HUES48 (cell line): ENCODE results near the gene CHD5.
"Not testable (repeated sequence)": the region's sequence is repeated elsewhere in the genome, so short reads cannot be mapped to it uniquely, and the experiment has no call there.

Experiments
- H3K27ac ChIP-seq: one replicate; pipeline ENCODE4 v1.7.0; 2013; ENCODE audit warnings: low read depth, low read length, inconsistent platforms
- H3K27me3 ChIP-seq: 2 replicates; pipeline ENCODE4 v1.6.1; 2013; ENCODE audit warnings: mild to moderate bottlenecking, low read length; ENCODE audit not compliant: control insufficient read depth, insufficient read depth
- H3K36me3 ChIP-seq: 2 replicates; pipeline ENCODE4 v1.6.1; 2013; ENCODE audit warnings: low read length; ENCODE audit not compliant: control insufficient read depth, insufficient read depth
- H3K4me1 ChIP-seq: 2 replicates; pipeline ENCODE4 v1.6.1; 2013; ENCODE audit warnings: mild to moderate bottlenecking, low read length; ENCODE audit not compliant: control insufficient read depth, insufficient read depth
- H3K4me3 ChIP-seq: 2 replicates; pipeline ENCODE4 v1.5.1; 2013; ENCODE audit warnings: mild to moderate bottlenecking, low read depth, low read length
- H3K9ac ChIP-seq: 2 replicates; pipeline ENCODE4 v1.6.1; 2013; ENCODE audit warnings: mild to moderate bottlenecking, low read depth, low read length, moderate library complexity
- H3K9me3 ChIP-seq: 2 replicates; pipeline ENCODE4 v1.6.1; 2013; ENCODE audit warnings: low read length; ENCODE audit not compliant: control insufficient read depth, insufficient read depth

CHD5 gene

DNA sequence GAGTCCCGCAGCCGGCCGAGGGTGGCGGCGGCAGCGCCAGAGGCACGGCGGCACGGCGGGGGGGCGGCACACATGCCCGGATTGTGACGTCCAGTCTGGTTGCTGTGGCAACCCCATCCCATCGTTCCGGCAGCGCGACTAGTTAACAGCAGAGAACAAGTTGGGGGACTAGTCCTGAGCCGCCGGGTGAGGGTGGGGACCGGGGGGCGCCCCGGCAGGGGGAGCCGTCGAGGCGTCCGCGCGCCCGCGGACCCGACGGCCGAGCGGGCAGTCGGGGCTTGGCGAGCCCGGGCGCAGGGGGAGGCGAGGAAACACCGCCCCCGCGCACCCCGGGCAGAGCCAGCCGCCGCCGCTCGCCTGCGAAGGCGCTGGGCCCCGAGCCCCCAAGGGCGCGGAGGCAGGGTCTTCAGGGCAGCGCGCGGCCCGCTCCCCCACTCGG is at the start of gene CHD5:
CHD5 (minus strand) TSS at position 54 of the 439 bp plus-strand sequence. CDS start 298 bp downstream, outside the sequence.
- peaks cover 61% of the 10 kb centered on the region for H3K27me3 ChIP-seq
- H3K27ac ChIP-seq, result no peak within 1 kb of the TSS

DNA sequence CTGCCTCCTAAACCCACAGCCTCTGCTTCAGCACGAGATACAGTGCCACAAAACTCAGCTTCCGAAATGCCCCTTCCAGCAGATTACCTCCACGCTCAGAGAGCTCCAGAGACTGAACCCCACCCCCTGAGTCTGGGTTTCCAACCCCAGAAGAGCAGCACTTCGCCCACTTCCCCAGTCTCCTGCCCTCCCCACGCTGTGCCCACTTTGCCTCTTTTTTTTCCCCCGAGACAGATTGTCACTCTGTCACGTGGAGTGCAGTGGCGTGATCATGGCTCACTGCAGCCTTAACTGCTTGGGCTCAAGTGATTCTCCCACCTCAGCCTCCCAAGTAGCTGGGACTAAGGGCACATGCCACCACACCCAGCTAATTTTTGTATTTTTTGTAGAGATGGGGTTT is 45.5 kb upstream of the CHD5 start:
- peaks cover 87% of the 10 kb centered on the region for H3K36me3 ChIP-seq
- no peak overlapping the region for H3K4me3 ChIP-seq
- no peaks in the 10 kb centered on the region for H3K9me3 ChIP-seq
- no peak overlapping the region for H3K27ac ChIP-seq
- no peak overlapping the region for H3K9ac ChIP-seq
- H3K4me1 ChIP-seq, result no peaks in the 10 kb centered on the region
- no peaks in the 10 kb centered on the region for H3K27me3 ChIP-seq

More for the DNA sequence above, at the start of gene CHD5:
- Histone ChIP-seq H3K4me1 (peaks cover 24% of the 10 kb centered on the region), H3K36me3 (peaks cover 11% of the 10 kb centered on the region), H3K4me3 (peak within 1 kb of the TSS; percentile 44; the same call in 1 of the 2 replicates), H3K9me3 (no peaks in the 10 kb centered on the region), H3K9ac (no peak within 1 kb of the TSS)

DNA sequence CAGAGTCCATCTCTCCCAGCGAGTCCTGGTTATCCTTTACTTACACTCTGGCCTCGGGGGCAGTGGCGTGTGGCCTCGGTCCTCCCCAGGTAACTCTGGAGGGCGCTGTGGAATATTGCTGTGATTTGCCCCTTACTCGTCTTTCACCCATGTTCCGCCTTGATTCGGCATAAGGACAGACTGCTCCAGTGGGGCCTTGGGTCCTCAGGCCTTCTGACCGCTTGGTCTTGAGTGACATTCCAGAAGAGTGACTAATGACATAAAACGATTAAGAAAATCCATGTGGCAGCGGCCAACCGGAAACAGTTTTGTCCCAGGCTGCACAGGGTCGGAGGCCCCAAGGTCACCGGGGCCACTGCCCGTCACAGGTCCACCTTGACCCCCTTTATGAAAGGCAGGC is 44.6 kb upstream of the CHD5 start:
- no peaks in the 10 kb centered on the region for H3K27me3 ChIP-seq
- H3K4me3 ChIP-seq, result no peak overlapping the region
- H3K4me1 ChIP-seq, result no peaks in the 10 kb centered on the region
- no peaks in the 10 kb centered on the region for H3K9me3 ChIP-seq
- peaks cover 85% of the 10 kb centered on the region for H3K36me3 ChIP-seq
- no peak overlapping the region for H3K27ac ChIP-seq
- H3K9ac ChIP-seq, result no peak overlapping the region

DNA sequence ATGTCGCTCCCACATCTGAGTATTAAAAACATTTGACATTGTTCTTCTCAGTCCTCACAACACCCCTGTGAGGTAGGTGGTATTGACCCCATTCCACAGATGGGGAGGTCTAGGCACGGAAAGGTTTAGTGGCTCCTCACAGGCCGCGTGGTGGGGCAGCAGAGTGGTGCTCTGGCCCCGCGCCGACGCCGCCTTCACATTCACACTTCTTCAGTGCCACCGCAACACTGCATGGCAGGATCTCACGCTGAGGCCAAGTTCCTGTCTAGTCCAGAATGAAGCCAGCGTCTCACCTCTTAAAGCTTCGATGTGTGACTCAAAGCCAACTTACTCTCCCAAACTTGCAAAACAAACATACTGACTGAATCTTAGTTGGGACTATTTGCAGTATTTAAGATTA is 43.5 kb upstream of the CHD5 start:
- Histone ChIP-seq H3K36me3 (peaks cover 74% of the 10 kb centered on the region), H3K27ac (no peak overlapping the region), H3K9me3 (no peaks in the 10 kb centered on the region), H3K27me3 (no peaks in the 10 kb centered on the region), H3K9ac (no peak overlapping the region), H3K4me1 (no peaks in the 10 kb centered on the region), H3K4me3 (no peak overlapping the region)

DNA sequence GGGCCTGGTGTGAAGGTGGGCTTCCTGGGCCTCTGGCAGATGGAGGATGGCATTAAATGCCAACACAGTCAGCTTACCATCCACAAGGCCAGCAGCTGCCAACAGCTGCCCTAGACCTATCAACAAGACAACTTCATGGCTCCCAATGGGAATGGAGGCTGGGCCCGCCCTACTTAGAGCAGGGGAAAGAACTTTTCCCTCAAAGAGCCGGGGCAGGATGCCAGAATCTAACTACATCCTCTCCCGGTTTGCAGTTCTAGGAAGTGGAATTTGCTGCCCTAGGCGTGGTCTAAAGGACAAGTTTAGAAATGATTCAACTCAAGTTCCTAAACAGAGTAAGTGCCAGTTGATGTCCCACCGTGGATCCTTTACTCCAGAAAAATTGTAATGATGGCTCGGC is 42.5 kb upstream of the CHD5 start:
- H3K9ac ChIP-seq, result no peak overlapping the region
- peaks cover 66% of the 10 kb centered on the region for H3K36me3 ChIP-seq
- no peaks in the 10 kb centered on the region for H3K4me1 ChIP-seq
- no peak overlapping the region for H3K4me3 ChIP-seq
- H3K27ac ChIP-seq, result no peak overlapping the region
- no peaks in the 10 kb centered on the region for H3K27me3 ChIP-seq
- no peaks in the 10 kb centered on the region for H3K9me3 ChIP-seq

DNA sequence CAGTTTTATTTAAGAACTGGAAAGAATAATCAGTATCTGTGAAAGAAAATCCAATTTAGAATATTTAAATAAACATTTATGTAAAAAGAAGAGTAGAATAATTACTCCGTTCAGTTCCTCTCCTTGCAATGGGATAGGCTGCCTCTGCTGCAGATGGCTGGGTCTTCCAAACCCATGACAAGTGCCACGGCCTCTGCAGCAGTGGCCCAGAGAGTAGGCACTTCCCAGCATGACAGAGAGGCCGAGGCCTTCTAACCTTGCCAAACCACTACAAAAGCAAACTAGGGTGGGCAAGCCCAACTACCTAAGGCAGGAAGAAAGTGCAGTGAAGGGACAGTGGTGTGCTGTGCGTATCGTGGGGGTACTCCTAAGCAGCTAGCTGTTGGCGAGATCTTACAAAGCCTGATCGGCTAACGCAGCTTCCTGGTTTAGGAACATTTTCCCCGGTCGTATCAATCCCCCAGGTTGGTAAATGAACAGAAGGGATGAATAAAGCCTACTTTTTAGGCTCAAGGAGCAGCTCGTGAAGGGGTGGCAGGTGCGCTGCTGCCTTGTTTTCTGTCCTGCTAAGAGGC is 41.2 kb upstream of the CHD5 start:
- H3K9ac ChIP-seq, result no peak overlapping the region
- H3K36me3 ChIP-seq, result peaks cover 55% of the 10 kb centered on the region

DNA sequence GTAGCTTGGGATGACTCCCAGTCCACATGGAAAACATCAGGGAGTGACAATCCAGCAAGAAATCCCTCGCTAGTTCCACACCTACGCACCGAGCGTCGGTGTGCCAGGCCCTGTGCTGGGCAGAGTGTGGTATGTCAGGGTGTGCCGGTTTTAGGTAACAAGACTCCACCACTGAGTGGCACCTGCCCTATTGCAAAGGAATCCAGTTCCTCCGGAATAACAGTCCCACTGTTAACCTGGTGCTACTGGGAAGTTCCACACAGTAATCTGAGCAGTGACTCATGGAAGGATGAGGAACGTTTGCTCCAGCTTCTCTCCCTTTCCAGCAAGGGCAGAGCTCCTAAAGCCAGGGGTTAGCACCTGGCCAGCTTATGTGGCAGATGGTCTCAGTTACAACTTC is 40.1 kb upstream of the CHD5 start:
- H3K9ac ChIP-seq, result no peak overlapping the region
- H3K36me3 ChIP-seq, result peaks cover 45% of the 10 kb centered on the region
- no peaks in the 10 kb centered on the region for H3K27me3 ChIP-seq
- no peak overlapping the region for H3K27ac ChIP-seq
- no peaks in the 10 kb centered on the region for H3K4me1 ChIP-seq
- H3K9me3 ChIP-seq, result no peaks in the 10 kb centered on the region
- H3K4me3 ChIP-seq, result no peak overlapping the region

More for the DNA sequence above, 41.2 kb upstream of the CHD5 start:
- Histone ChIP-seq H3K27me3 (no peaks in the 10 kb centered on the region), H3K4me1 (no peaks in the 10 kb centered on the region), H3K4me3 (no peak overlapping the region), H3K27ac (no peak overlapping the region), H3K9me3 (no peaks in the 10 kb centered on the region)

DNA sequence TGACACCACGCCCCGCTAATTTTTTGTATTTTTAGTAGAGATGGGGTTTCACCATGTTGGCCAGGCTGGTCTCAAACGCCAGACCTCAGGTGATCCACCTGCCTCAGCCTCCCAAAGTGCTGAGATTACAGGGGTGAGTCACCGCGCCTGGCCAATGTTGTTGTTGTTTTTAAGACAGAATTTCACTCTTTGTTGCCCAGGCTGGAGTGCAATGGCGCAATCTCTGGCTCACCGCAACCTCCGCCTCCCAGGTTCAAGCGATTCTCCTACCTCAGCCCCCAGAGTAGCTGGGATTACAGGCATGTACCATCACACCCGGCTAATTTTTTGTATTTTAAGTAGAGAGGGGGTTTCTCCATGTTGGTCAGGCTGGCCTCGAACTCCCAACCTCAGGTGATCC is 39.5 kb upstream of the CHD5 start:
- H3K4me1 ChIP-seq, H3K9ac ChIP-seq, H3K9me3 ChIP-seq, H3K27ac ChIP-seq, H3K4me3 ChIP-seq, H3K27me3 ChIP-seq: not testable (repeated sequence)
- H3K36me3 ChIP-seq, result peaks cover 39% of the 10 kb centered on the region

DNA sequence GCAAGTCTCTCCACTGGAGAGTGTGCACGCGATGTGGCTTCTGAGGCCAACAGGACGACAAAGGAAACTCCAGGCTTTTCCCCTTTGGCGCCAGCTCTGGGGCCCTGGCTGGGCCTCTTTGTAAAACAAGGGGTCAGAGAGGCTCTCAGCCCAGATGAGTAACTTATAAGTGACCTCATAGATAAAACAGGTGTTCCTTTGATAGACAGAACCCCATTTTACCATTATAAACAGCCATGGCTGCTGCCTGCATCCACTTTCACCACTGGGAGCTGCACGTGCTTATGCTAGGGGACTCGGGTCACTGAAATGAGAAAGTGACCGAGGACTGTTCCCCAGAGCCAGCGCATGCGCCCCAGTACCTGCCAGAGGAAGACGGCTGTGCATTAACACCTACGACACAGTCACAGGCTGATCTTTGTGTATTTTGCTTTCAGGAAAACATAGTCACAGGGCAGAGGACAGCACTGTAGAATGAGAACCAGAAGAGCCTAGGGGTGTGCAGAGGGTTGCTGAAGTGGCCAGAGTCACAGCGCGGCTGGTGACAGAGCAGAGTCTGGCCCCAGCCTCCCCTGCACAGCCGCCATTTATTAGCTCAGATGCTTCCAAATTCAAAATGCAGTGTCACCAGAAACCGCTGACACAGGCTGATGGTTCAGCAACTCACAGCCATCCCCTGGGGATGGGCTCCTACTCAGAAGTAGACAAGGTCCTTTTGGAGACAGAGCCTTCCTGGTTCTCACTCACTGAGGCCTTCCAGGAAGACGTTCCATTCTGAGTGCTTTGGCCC is 38.4 kb upstream of the CHD5 start:
- Histone ChIP-seq H3K4me3 (no peak overlapping the region), H3K27ac (no peak overlapping the region), H3K9me3 (no peaks in the 10 kb centered on the region), H3K9ac (no peak overlapping the region), H3K36me3 (peaks cover 28% of the 10 kb centered on the region), H3K27me3 (no peaks in the 10 kb centered on the region), H3K4me1 (no peaks in the 10 kb centered on the region)

DNA sequence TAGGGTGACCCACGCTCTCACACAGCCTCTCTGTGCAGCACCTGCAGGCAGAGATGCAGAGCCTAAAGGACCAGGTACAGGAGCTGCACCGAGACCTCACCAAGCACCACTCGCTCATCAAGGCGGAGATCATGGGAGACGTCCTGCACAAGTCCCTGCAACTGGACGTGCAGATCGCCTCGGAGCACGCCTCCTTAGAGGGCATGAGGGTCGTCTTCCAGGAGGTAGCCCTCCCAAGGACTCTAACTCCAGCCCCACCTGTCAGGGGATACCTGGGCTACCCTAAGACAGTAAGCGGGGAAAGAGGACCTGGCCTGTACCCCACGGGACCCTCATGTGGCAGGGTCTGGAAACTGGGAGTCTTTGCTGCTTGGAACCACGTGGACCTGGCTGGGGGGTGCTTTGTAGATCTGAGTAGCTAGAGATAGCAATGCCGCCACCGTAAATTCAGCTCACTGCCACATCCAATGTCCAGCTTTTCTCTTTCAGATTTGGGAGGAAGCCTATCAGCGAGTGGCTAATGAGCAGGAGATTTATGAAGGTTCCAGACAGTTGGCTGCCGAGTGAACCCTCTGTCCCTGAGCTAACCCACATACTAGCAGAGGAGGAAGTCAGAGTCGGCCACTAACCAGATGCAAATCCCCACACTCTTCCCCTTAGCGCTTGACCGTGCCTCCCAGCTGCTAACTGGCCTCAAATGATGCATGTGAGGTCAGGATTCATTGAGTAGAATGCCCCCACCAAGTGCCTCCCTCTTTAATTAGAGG is 32.3 kb upstream of the CHD5 start:
- Histone ChIP-seq H3K9ac (no peak overlapping the region), H3K27ac (no peak overlapping the region), H3K9me3 (no peaks in the 10 kb centered on the region), H3K4me1 (peaks cover 6% of the 10 kb centered on the region), H3K36me3 (no peaks in the 10 kb centered on the region), H3K27me3 (peaks cover 23% of the 10 kb centered on the region), H3K4me3 (no peak overlapping the region)

DNA sequence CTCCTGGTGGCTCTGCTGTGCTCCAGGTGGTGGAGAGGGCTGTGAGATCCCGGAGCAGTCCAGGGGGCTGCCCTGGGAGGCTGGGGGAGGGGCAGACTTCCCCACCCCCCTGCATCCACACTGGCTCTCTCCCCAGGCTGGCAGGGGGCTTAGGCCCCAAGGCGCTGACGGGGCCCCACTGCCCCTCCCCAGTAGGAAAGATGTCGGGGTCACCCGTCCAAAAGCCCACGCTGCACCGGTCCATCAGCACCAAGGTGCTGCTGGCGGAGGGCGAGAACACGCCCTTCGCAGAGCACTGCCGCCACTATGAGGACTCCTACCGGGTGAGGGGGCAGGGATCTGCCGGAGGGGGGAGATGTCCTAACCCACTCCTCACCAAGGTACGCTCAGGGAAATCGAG is 31.6 kb upstream of the CHD5 start:
- H3K9me3 ChIP-seq, result no peaks in the 10 kb centered on the region
- H3K27me3 ChIP-seq, result peaks cover 30% of the 10 kb centered on the region
- no peak overlapping the region for H3K27ac ChIP-seq
- no peak overlapping the region for H3K9ac ChIP-seq
- no peaks in the 10 kb centered on the region for H3K36me3 ChIP-seq
- no peak overlapping the region for H3K4me3 ChIP-seq
- peaks cover 9% of the 10 kb centered on the region for H3K4me1 ChIP-seq
